Measurements from ENCODE around the gene RBP4.

- TF ChIP-seq CTCF (IDR thresholded peaks at IDR 0.05; ENCODE audit: low read length) (no peak), EZH2 (optimal IDR thresholded peaks at IDR 0.05; ENCODE audit: low read depth, low read length) (no peak), EZH2phosphoT487 (IDR thresholded peaks at IDR 0.05; ENCODE audit: low read length) (no peak)
Measured at GRCh38 chr10:93612311-93612710, 11.3 kb upstream of the RBP4 start, which contains the start of gene PDE6C.

Data from MM.1S (cell line).